Skeletal muscle satellite cell (primary cell): ENCODE results near the gene FMN2.

Experiments used
- H3K27me3 ChIP-seq: 2 replicates; pipeline ENCODE4 v1.7.0; 2013; ENCODE audit warnings: low read length; ENCODE audit not compliant: control insufficient read depth, insufficient read depth
- H3K36me3 ChIP-seq: 2 replicates; pipeline ENCODE4 v1.7.0; 2013; ENCODE audit warnings: mild to moderate bottlenecking, control low read depth, low read length; ENCODE audit not compliant: insufficient read depth
- H3K4me1 ChIP-seq: 2 replicates; pipeline ENCODE4 v1.7.0; 2013; ENCODE audit warnings: low read length; ENCODE audit not compliant: control insufficient read depth, insufficient read depth
- H3K4me2 ChIP-seq: 2 replicates; pipeline ENCODE4 v1.7.0; 2013; ENCODE audit warnings: mild to moderate bottlenecking, low read length
- H3K4me3 ChIP-seq: 2 replicates; pipeline ENCODE4 v1.7.0; 2013; ENCODE audit warnings: low read length
- H3K9ac ChIP-seq: 2 replicates; pipeline ENCODE4 v1.7.0; 2013; ENCODE audit warnings: mild to moderate bottlenecking, low read depth, low read length, moderate library complexity
- H3K9me3 ChIP-seq: replicated peaks from 2 replicates; pipeline ENCODE4 v1.7.0; 2013; ENCODE audit warnings: mild to moderate bottlenecking, control low read depth, low read length

Gene FMN2

GRCh38 chr1:240391660-240392260, 300.1 kb downstream of the FMN2 start:
- Histone ChIP-seq H3K9me3 (no peaks in the 10 kb centered on the region), H3K4me3 (no peak overlapping the region), H3K4me1 (peaks cover 34% of the 10 kb centered on the region), H3K9ac (no peak overlapping the region), H3K27me3 (no peaks in the 10 kb centered on the region), H3K36me3 (no peaks in the 10 kb centered on the region), H3K4me2 (peak overlapping the region; percentile 28)

DNA sequence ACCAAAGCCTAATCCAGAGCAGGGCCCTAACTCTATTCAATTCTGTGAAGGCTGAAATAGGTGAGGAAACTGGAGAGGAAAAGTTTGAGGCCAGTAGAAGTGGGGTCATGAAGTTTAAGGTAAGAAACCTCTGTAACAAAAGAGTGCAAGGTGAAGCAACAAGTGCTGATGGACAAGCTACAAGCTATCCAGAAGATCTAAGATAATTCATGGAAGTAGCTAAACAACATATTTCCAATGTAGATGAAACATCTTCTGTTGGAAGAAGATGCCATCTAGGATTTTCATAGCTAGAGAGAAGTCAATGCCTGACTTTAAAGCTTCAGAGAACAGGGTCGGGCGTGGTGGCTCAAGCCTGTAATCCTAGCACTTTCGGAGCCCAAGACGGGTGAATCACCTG, 302.7 kb downstream of the FMN2 start:
- H3K9ac ChIP-seq, result no peak overlapping the region
- H3K27me3 ChIP-seq, result no peaks in the 10 kb centered on the region
- no peaks in the 10 kb centered on the region for H3K36me3 ChIP-seq
- H3K4me3 ChIP-seq, result no peak overlapping the region
- no peak overlapping the region for H3K4me2 ChIP-seq
- H3K9me3 ChIP-seq, result no peaks in the 10 kb centered on the region
- H3K4me1 ChIP-seq, result peaks cover 37% of the 10 kb centered on the region

DNA sequence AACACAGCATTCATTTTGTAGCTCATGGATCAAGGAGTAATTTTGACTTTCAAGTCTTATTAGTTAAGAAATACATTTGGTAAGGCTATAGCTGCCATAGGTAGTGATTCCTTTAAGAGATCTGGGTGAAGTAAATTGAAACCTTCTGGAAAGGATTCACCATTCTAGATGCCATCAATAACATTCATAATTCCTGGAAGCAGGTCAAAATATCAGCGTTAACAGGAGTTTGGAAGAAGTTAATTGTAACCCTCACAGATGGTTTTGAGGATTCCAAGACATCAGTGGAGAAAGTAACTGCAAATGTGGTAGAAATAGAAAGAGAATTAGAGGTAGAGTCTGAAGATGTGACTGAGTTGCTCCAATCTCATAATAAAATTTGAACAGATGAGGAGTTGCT, 303.7 kb downstream of the FMN2 start:
- no peak overlapping the region for H3K9ac ChIP-seq
- H3K4me2 ChIP-seq, result no peak overlapping the region
- no peaks in the 10 kb centered on the region for H3K27me3 ChIP-seq
- peaks cover 44% of the 10 kb centered on the region for H3K4me1 ChIP-seq
- H3K9me3 ChIP-seq, result no peaks in the 10 kb centered on the region
- no peak overlapping the region for H3K4me3 ChIP-seq
- H3K36me3 ChIP-seq, result no peaks in the 10 kb centered on the region

GRCh38 chr1:240399381-240399780, 307.7 kb downstream of the FMN2 start:
- Histone ChIP-seq H3K4me2 (peak overlapping the region; percentile 12), H3K4me1 (peaks cover 30% of the 10 kb centered on the region), H3K9ac (peak overlapping the region; percentile 36), H3K27me3 (no peaks in the 10 kb centered on the region), H3K36me3 (no peaks in the 10 kb centered on the region), H3K9me3 (no peaks in the 10 kb centered on the region), H3K4me3 (no peak overlapping the region)

- no peak overlapping the region for H3K4me2 ChIP-seq
- H3K9me3 ChIP-seq, result no peaks in the 10 kb centered on the region
- no peaks in the 10 kb centered on the region for H3K36me3 ChIP-seq
- no peak overlapping the region for H3K4me3 ChIP-seq
- H3K27me3 ChIP-seq, result no peaks in the 10 kb centered on the region
- no peak overlapping the region for H3K9ac ChIP-seq
- H3K4me1 ChIP-seq, result peaks cover 20% of the 10 kb centered on the region
Measured at GRCh38 chr1:240401731-240402130, 310.0 kb downstream of the FMN2 start.

GRCh38 chr1:240402326-240402725, 310.6 kb downstream of the FMN2 start:
- H3K27me3 ChIP-seq, result no peaks in the 10 kb centered on the region
- H3K4me3 ChIP-seq, result no peak overlapping the region
- H3K4me2 ChIP-seq, result no peak overlapping the region
- no peaks in the 10 kb centered on the region for H3K9me3 ChIP-seq
- no peaks in the 10 kb centered on the region for H3K36me3 ChIP-seq
- H3K9ac ChIP-seq, result no peak overlapping the region
- H3K4me1 ChIP-seq, result peaks cover 20% of the 10 kb centered on the region

- H3K4me3 ChIP-seq, result no peak overlapping the region
- H3K4me2 ChIP-seq, result no peak overlapping the region
- no peak overlapping the region for H3K9ac ChIP-seq
- peaks cover 9% of the 10 kb centered on the region for H3K4me1 ChIP-seq
- H3K27me3 ChIP-seq, result no peaks in the 10 kb centered on the region
- H3K9me3 ChIP-seq, result no peaks in the 10 kb centered on the region
- H3K36me3 ChIP-seq, result no peaks in the 10 kb centered on the region
Measured at GRCh38 chr1:240404286-240404685, 312.6 kb downstream of the FMN2 start.

DNA sequence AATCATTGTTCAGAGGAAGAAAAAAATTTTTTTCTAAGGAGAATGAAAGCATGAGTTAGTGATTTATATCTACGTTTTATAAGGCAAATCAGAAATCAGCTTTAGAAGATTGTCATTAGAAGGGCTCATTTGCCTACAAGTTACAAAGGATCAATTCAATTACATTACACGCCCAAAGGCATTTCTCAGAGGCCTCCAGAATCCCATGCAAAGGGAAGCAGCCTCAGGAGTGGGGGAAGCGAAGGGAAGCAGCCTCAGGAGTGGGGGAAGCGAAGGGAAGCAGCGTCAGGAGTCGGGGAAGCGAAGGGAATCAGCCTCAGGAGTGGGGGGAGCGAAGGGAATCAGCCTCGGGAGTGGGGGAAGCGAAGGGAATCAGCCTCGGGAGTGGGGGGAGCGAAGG, 314.1 kb downstream of the FMN2 start:
- Histone ChIP-seq H3K36me3 (no peaks in the 10 kb centered on the region), H3K4me1 (no peaks in the 10 kb centered on the region), H3K9me3 (no peaks in the 10 kb centered on the region), H3K4me3 (no peak overlapping the region), H3K27me3 (no peaks in the 10 kb centered on the region), H3K4me2 (no peak overlapping the region), H3K9ac (no peak overlapping the region)

- Histone ChIP-seq H3K4me2 (no peak overlapping the region), H3K9ac (no peak overlapping the region), H3K36me3 (no peaks in the 10 kb centered on the region), H3K9me3 (no peaks in the 10 kb centered on the region), H3K4me1 (no peaks in the 10 kb centered on the region), H3K4me3 (no peak overlapping the region), H3K27me3 (no peaks in the 10 kb centered on the region)
Measured at GRCh38 chr1:240407407-240407806, 315.7 kb downstream of the FMN2 start.

DNA sequence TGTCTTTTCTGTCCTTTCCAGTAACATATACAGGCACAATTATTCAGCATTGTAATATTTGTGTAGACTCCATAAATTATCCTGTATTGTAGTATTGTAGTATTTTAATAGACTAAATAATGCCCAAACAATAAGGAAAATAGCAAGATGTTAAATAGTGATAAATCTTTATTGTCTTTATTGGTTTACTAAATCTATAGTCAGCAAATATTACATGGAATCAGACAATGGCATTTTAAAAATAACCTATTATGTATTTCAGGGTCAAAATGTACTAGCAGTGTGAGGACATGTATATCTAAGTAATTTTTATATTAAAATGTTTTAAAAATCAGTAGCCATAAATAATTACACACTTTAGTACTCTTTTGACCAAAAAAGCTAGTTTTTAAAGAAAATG, 317.9 kb downstream of the FMN2 start:
- Histone ChIP-seq H3K27me3 (no peaks in the 10 kb centered on the region), H3K4me2 (no peak overlapping the region), H3K9me3 (no peaks in the 10 kb centered on the region), H3K4me1 (peaks cover 6% of the 10 kb centered on the region), H3K9ac (no peak overlapping the region), H3K36me3 (no peaks in the 10 kb centered on the region), H3K4me3 (no peak overlapping the region)

DNA sequence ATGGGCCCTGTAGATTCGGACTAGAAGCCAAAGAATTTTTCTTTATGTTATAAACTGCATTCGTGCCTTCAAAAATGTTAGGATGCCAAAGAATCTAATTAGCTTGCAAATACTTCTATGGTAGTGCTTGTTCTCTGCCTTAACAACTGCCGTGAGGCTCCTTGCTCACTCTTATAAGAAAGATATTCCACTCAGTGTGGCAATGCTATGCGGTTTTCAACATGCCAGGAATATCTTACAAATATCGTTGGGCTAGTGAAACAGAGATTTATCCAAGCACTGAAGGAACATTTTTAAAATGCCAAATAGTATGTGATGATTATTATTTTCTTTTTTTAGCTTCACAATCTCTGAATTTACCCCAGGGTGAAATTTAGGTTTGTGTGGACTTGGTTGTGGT, 322.0 kb downstream of the FMN2 start:
- Histone ChIP-seq H3K4me2 (no peak overlapping the region), H3K4me1 (peaks cover 15% of the 10 kb centered on the region), H3K9me3 (no peaks in the 10 kb centered on the region), H3K36me3 (no peaks in the 10 kb centered on the region), H3K9ac (no peak overlapping the region), H3K27me3 (no peaks in the 10 kb centered on the region), H3K4me3 (no peak overlapping the region)

DNA sequence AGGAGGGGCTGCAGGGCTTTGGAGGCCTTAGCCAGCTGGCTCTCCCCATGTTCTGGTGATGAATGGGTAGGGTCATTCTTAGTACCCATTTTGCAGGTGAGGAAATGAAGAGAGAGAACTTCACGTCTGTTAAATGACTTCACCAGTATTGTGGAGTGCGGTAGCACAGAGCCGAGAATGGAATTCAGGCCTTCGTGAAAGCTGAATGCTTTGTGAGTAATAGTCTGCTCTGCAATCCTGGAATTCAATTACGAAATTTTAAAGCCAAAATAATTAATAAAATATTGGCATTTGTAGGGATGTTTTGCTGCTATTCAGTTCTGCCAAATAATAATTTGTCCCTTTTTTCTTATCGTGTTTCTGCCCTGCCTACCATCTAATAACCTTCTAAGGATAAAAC, 322.6 kb downstream of the FMN2 start:
- Histone ChIP-seq H3K4me3 (no peak overlapping the region), H3K9ac (no peak overlapping the region), H3K27me3 (no peaks in the 10 kb centered on the region)

More for the DNA sequence above, 322.6 kb downstream of the FMN2 start:
- H3K4me2 ChIP-seq, result no peak overlapping the region
- H3K9me3 ChIP-seq, result no peaks in the 10 kb centered on the region
- no peaks in the 10 kb centered on the region for H3K36me3 ChIP-seq
- peaks cover 15% of the 10 kb centered on the region for H3K4me1 ChIP-seq
